Activated T-cell treated with anti-CD3 and anti-CD28 coated beads, Interleukin-2, amount 50 U/mL, for 24 hours (primary cell): ENCODE measurements around the gene PRELID1.

Experiments
- DNase-seq: peaks from one replicate; pipeline ENCODE4 v3.0.0-alpha.2; 2020
- H3K27ac Mint-ChIP-seq: 2 replicates; pipeline ENCODE4 v1.8.0; 2020; ENCODE audit warnings: mild to moderate bottlenecking, mixed read lengths
- H3K27me3 Mint-ChIP-seq: 2 replicates; pipeline ENCODE4 v1.8.0; 2020; ENCODE audit warnings: mixed read lengths
- H3K36me3 Mint-ChIP-seq: 2 replicates; pipeline ENCODE4 v1.8.0; 2020; ENCODE audit warnings: low read depth, mixed read lengths
- H3K4me1 Mint-ChIP-seq: 2 replicates; pipeline ENCODE4 v1.8.0; 2020; ENCODE audit warnings: low read depth, mixed read lengths
- H3K4me3 Mint-ChIP-seq: 2 replicates; pipeline ENCODE4 v1.8.0; 2020; ENCODE audit warnings: mild to moderate bottlenecking, moderate library complexity, mixed read lengths
- H3K9me3 Mint-ChIP-seq: 2 replicates; pipeline ENCODE4 v1.8.0; 2020; ENCODE audit warnings: mixed read lengths

Gene PRELID1

DNA sequence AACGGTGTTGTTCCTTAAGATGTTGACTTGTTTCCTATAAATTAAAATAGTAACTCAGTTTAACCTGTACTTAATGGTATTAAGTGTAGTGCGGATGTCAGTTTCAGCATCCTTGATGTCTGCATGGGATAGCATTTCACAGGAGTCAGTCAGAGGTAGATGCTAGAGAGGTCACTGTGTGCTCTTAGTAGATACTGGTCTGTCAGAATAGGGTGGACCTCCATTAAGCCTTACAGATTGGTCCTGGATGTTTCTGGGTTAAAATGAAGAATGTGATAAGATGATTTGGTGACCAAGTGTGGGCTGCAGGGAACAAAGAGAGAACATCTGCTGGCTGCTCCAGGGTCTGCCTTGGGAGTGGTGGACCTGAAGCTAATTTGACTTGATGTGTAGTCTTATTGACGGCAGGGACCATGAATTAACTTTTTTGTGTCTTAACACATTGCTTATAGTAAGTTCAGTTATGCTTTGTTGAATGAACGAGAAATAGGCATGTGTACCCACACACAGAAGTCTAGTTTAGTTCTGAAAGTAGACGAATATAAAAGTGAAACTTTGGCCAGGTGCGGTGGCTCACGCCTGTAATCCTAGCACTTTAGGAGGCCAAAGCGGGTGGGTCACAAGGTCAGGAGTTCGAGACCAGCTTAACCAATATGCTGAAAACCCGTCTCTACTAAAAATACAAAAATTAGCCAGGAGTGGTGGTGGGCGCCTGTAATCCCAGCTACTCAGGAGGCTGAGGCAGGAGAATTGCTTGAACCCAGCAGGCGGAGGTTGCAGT is 12.6 kb upstream of the PRELID1 start:
- H3K36me3 Mint-ChIP-seq = peaks cover 92% of the 10 kb centered on the region
- H3K9me3 Mint-ChIP-seq = no peaks in the 10 kb centered on the region
- peak overlapping the region; percentile 45 for H3K27ac Mint-ChIP-seq
- H3K4me3 Mint-ChIP-seq = no peak overlapping the region
- no peak for DNase-seq
- H3K4me1 Mint-ChIP-seq = peaks cover 14% of the 10 kb centered on the region
- no peaks in the 10 kb centered on the region for H3K27me3 Mint-ChIP-seq

DNA sequence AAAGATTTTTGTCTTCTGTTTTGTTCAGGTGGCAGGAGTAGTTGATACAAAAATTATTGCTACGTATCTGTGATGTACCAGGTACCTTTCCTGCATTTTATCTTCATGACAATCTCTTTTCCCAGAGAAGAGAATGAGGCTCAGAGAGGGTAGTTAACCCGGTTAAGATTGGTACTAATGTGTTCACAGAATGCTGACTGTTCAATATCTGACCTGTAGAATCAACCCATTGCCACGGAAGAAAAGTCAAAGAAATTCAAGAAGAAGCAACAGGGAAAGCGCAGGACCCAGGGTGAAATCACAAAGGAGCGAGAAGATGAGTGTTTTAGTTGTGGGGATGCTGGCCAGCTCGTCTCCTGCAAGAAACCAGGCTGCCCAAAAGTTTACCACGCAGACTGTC is 11.9 kb upstream of the PRELID1 start:
- DNase-seq = no peak
- no peak overlapping the region for H3K27ac Mint-ChIP-seq
- peaks cover 92% of the 10 kb centered on the region for H3K36me3 Mint-ChIP-seq
- no peaks in the 10 kb centered on the region for H3K9me3 Mint-ChIP-seq
- H3K27me3 Mint-ChIP-seq = no peaks in the 10 kb centered on the region
- H3K4me1 Mint-ChIP-seq = peaks cover 22% of the 10 kb centered on the region
- no peak overlapping the region for H3K4me3 Mint-ChIP-seq

DNA sequence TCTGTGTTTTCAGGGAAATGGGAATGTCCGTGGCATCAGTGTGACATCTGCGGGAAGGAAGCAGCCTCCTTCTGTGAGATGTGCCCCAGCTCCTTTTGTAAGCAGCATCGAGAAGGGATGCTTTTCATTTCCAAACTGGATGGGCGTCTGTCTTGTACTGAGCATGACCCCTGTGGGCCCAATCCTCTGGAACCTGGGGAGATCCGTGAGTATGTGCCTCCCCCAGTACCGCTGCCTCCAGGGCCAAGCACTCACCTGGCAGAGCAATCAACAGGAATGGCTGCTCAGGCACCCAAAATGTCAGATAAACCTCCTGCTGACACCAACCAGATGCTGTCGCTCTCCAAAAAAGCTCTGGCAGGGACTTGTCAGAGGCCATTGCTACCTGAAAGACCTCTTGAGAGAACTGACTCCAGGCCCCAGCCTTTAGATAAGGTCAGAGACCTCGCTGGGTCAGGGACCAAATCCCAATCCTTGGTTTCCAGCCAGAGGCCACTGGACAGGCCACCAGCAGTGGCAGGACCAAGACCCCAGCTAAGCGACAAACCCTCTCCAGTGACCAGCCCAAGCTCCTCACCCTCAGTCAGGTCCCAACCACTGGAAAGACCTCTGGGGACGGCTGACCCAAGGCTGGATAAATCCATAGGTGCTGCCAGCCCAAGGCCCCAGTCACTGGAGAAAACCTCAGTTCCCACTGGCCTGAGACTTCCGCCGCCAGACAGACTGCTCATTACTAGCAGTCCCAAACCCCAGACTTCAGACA is 9.6 kb upstream of the PRELID1 start:
- no peaks in the 10 kb centered on the region for H3K9me3 Mint-ChIP-seq
- no peaks in the 10 kb centered on the region for H3K27me3 Mint-ChIP-seq
- peaks cover 86% of the 10 kb centered on the region for H3K36me3 Mint-ChIP-seq
- DNase-seq = no peak
- H3K4me3 Mint-ChIP-seq = no peak overlapping the region
- H3K4me1 Mint-ChIP-seq = peaks cover 33% of the 10 kb centered on the region
- peak overlapping the region; percentile 55 for H3K27ac Mint-ChIP-seq

DNA sequence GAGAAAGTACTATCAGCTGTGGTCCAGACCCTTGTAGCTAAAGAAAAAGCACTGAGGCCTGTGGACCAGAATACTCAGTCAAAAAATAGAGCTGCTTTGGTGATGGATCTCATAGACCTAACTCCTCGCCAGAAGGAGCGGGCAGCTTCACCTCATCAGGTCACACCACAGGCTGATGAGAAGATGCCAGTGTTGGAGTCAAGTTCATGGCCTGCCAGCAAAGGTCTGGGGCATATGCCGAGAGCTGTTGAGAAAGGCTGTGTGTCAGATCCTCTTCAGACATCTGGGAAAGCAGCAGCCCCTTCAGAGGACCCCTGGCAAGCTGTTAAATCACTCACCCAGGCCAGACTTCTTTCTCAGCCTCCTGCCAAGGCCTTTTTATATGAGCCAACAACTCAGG is 9.0 kb upstream of the PRELID1 start:
- Mint-ChIP-seq H3K27me3 (no peaks in the 10 kb centered on the region), H3K9me3 (no peaks in the 10 kb centered on the region), H3K4me1 (peaks cover 38% of the 10 kb centered on the region), H3K36me3 (peaks cover 80% of the 10 kb centered on the region), H3K4me3 (no peak overlapping the region), H3K27ac (peak overlapping the region; percentile 55)
- no peak for DNase-seq

DNA sequence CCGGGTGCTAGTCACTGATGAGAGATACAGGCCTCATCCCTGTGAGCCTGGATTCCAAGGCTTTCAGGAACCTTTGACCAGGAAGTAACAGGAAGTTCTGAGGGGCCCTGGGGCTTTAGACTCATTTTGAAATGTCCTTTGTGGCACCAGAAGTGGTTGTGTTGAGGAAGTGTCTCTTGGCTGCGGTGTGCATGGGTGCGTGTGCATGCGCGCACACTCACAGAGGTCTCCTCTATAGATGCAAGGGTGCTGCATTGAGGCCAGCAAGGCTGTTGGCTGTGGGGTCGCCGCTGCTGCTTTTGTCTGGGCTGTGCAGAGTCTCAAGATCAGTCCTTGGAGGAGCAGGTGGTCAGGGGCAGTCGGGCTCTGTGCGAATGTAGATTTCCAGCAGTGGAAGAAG is 7.7 kb upstream of the PRELID1 start:
- Mint-ChIP-seq H3K4me1 (peaks cover 49% of the 10 kb centered on the region), H3K27ac (peak overlapping the region; percentile 76), H3K4me3 (no peak overlapping the region), H3K9me3 (no peaks in the 10 kb centered on the region), H3K27me3 (no peaks in the 10 kb centered on the region), H3K36me3 (peaks cover 77% of the 10 kb centered on the region)
- DNase-seq = no peak

DNA sequence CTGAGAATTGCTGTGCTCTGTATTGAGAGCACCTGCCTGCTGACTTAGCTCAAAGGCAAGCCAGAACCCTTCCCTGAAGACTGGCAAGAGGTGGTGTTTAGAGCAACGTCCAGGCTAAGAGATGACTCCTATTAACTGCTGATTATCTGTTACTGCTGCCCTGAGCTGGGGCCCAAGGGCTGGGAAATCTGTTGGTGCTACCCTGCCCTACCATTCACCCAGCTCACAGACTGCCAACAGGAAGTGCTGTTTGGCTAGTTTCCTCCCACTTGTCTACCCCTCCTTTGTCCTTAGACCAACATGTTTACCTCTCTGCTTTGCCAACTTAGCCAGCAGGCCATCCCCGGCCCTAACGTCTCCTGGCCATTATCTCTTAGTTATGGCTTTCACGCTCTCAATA is 7.0 kb upstream of the PRELID1 start:
- peaks cover 80% of the 10 kb centered on the region for H3K36me3 Mint-ChIP-seq
- no peak for DNase-seq
- H3K27ac Mint-ChIP-seq = peak overlapping the region; percentile 76
- no peaks in the 10 kb centered on the region for H3K27me3 Mint-ChIP-seq
- no peaks in the 10 kb centered on the region for H3K9me3 Mint-ChIP-seq
- peaks cover 56% of the 10 kb centered on the region for H3K4me1 Mint-ChIP-seq
- H3K4me3 Mint-ChIP-seq = no peak overlapping the region

DNA sequence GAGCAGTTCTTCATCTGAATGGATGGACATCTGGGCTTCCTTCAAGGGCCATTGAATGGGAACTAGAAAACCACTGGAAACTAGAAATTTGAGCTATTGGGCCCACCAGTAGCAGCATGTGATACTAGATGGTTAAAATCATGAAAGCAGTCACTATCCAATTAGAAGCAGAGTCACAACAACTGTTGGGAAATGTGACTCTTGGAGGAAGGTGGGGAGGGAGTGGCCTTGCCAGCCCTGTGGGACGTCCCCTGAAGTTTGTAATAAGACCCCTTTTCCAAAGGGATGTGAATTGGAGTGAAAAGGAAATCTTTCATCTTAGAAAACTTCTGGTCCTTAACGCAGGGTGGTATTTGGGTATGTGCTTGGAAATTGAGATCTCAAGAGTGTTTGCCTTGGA is 5.7 kb upstream of the PRELID1 start:
- peak overlapping the region; percentile 22 for H3K27ac Mint-ChIP-seq
- DNase-seq = no peak
- H3K9me3 Mint-ChIP-seq = no peaks in the 10 kb centered on the region
- no peaks in the 10 kb centered on the region for H3K27me3 Mint-ChIP-seq
- H3K36me3 Mint-ChIP-seq = peaks cover 77% of the 10 kb centered on the region
- H3K4me1 Mint-ChIP-seq = peaks cover 67% of the 10 kb centered on the region
- no peak overlapping the region for H3K4me3 Mint-ChIP-seq

DNA sequence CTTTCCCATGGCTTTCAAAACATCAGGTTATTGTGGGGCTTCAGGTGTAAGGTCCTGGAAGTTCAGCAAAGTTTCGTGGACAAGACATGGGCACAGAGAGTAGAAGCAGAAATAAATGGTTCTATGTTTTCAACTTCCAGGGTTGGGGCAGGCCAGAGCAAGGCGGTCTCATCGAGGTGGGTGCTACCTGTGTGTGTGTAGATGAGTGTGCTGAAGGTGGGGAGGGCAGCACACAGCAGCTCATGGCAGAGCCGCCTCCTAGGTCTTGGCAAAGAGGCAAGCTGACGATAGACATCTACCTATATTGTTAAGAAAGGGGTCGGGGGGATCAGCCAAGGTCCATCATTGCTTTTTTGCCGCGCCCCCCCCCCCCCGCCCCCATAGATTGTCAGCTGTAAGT is 3.9 kb upstream of the PRELID1 start:
- H3K4me3 Mint-ChIP-seq = no peak overlapping the region
- H3K27me3 Mint-ChIP-seq = no peaks in the 10 kb centered on the region
- H3K36me3 Mint-ChIP-seq = peaks cover 72% of the 10 kb centered on the region
- no peaks in the 10 kb centered on the region for H3K9me3 Mint-ChIP-seq
- H3K4me1 Mint-ChIP-seq = peaks cover 71% of the 10 kb centered on the region
- DNase-seq = no peak
- peak overlapping the region; percentile 85 for H3K27ac Mint-ChIP-seq

DNA sequence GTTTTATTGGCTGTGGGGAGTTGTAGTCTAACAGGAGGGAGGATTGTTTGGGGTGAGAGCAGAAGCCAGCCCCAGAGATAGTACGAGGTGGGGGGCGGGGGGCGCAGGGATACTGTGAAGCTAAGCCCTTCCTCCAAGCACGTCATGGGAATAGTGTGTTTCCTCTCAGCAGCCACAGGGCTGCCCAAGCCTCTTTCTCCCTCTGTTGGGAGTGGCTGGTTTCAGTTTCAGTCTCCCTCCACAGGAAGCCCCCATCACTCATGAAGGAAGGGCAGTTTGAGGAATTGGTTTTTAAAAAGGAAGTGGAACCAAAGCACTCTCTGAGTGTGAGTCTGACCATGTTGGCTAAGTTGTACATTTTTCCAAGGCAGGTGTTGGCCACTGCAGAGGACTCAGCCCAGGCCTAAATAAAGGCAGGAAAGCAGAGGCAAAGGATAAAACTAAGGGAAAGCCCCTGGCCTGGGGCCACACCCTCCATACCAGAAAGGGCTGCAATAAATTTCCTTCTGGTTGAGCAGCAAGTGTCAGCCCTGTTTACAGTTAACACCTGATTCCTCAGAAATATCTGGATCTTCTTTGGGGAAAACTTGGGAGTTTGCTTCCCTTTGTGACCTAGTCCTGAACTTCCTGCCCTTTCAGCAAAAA is 3.2 kb upstream of the PRELID1 start:
- Mint-ChIP-seq H3K9me3 (no peaks in the 10 kb centered on the region), H3K27me3 (no peaks in the 10 kb centered on the region), H3K4me1 (peaks cover 71% of the 10 kb centered on the region), H3K27ac (peak overlapping the region; percentile 92), H3K36me3 (peaks cover 72% of the 10 kb centered on the region), H3K4me3 (peak overlapping the region; percentile 47)
- no peak for DNase-seq

DNA sequence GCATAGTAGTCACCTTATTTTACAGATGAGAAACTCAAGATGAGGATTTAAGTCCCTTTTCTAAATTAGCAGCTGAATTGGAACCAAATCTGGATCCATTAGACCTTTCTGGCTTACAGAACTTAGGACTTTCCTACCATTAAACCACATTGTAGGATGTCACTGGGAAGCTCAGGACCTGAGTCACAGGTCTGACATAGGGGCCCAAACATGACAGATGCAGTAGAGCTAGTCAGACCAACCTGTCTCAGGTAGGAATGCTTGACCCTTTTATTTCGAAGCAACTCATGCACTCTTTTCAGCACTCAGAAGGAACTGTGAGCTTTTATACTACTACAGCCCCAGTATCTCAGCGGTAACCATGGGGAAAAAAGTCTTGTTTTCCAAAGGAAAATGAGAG is 2.6 kb upstream of the PRELID1 start:
- peak overlapping the region; percentile 92 for H3K27ac Mint-ChIP-seq
- no peak for DNase-seq
- H3K36me3 Mint-ChIP-seq = peaks cover 72% of the 10 kb centered on the region
- peaks cover 71% of the 10 kb centered on the region for H3K4me1 Mint-ChIP-seq
- H3K9me3 Mint-ChIP-seq = no peaks in the 10 kb centered on the region
- no peak overlapping the region for H3K4me3 Mint-ChIP-seq
- H3K27me3 Mint-ChIP-seq = no peaks in the 10 kb centered on the region

DNA sequence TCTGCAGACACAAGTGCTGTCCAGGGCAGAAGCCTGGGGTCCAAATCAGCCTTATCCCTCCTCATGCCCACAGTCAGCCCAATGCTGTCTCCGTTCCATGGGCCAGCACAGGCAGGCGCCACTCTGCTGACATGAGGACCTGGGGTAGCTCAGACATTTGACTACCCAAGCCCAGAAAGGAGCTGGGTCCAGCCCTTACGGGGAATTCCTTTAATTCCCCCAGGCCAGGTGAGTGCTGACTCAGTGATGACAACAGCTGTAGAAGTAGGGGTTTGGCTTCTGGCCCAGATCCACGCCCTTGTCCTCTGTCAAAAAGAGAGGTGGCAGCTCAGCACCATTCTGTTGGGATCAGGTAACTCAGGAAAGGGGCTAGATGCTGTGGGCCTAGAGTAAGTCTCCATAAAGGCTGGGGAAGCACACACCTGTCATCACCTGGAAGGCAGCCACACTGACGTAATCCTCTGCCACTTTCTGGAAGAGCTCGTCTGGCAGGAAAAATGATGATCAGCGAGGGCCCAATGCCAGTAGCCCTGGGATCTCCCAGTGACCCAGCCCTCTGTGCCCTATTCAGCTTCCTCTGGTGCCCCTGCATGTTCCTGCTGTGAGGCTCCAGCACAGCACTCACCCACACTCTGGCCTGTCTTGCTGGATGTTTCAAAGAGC is 2.0 kb upstream of the PRELID1 start:
- Mint-ChIP-seq H3K27me3 (no peaks in the 10 kb centered on the region), H3K27ac (peak overlapping the region; percentile 96), H3K4me1 (peaks cover 68% of the 10 kb centered on the region), H3K36me3 (peaks cover 72% of the 10 kb centered on the region), H3K9me3 (no peaks in the 10 kb centered on the region), H3K4me3 (peak overlapping the region; percentile 97)
- no peak for DNase-seq

DNA sequence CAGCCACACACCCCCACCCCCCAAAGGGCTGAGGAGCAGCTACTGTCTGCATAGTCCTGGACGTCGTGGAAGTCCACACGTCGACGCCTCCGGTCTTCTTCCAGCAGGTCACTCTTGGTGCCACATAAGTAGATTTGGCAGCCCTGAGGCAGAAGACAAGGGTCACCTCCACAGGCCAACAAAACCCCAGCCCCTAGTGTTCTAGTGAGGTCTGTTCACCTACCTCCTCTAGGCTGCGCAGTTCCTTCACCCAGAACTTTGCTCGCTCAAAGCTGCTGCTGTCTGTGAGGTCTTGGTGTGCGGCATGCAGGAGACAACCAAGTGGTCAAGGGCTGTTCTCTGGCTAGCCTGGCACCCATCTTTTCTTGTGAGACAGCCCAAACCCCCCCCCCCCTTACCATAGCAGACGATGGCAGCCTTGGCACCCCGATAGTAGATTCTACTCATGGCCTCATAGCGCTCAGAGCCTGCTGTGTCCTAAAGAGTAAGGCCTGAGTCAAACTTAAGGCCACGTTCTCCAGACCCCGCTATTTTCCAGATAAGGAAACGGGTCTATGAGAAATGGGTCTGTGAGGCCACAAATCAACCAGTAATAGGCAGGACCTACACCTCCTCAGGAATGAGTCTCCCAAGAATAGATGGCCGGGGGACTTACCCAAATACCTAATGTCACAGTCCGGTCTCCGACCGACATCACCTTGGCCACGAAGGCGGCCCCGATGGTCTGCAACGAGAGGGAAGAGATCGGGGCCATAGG is 1.1 kb upstream of the PRELID1 start:
- DNase-seq = no peak
- Mint-ChIP-seq H3K36me3 (peaks cover 74% of the 10 kb centered on the region), H3K4me3 (peak overlapping the region; percentile 97), H3K4me1 (peaks cover 65% of the 10 kb centered on the region), H3K27me3 (no peaks in the 10 kb centered on the region), H3K9me3 (no peaks in the 10 kb centered on the region), H3K27ac (peak overlapping the region; percentile 96)

DNA sequence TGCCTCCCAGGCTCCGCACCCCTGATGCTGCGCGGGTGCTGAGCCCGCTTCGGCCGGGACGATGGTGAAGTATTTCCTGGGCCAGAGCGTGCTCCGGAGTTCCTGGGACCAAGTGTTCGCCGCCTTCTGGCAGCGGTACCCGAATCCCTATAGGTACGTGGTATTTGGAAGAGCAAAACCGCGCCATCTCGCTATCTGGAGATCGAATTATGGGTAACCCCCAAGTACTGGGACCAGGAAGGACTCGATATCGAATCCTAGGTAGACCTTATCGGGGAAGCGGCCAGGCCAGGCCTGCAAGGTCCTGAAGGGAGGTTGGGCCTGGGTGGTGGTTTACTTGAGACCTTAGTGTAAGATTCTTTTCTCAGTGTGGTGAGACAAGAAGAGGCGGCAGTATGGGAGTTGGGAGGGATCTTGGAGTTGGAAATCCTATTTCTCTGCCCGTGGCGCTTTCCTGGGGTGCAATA is 359 bp downstream of the PRELID1 start:
- H3K36me3 Mint-ChIP-seq = peaks cover 72% of the 10 kb centered on the region
- H3K4me1 Mint-ChIP-seq = peaks cover 61% of the 10 kb centered on the region
- H3K9me3 Mint-ChIP-seq = no peaks in the 10 kb centered on the region
- H3K27me3 Mint-ChIP-seq = no peaks in the 10 kb centered on the region
- DNase-seq = peak; percentile 51
- peak overlapping the region; percentile 97 for H3K4me3 Mint-ChIP-seq
- peak overlapping the region; percentile 96 for H3K27ac Mint-ChIP-seq
